ENCODE measurements around the gene HAX1.
A peak's percentile ranks its signal among the peaks of the same experiment; 100 is the strongest.
"Not testable (repeated sequence)": the region's sequence is repeated elsewhere in the genome, so short reads cannot be mapped to it uniquely, and the experiment has no call there.

The HAX1 gene

GRCh38 chr1:154272217-154272998, at the start of gene HAX1:
Gene HAX1, plus strand, starts transcription at chr1:154272629. Its CDS starts 95 bp downstream, at chr1:154272724.
- DNase-seq (ENCODE audit: low spot score): peak; percentile 99

- no peak for DNase-seq (ENCODE audit: low spot score)
Observed at GRCh38 chr1:154222918-154223317, 49.5 kb upstream of the HAX1 start.

- no peak for DNase-seq (ENCODE audit: low spot score)
Observed at GRCh38 chr1:154223621-154224020, 48.8 kb upstream of the HAX1 start.

GRCh38 chr1:154225370-154225769, 47.1 kb upstream of the HAX1 start:
- no peak for DNase-seq (ENCODE audit: low spot score)

- DNase-seq (ENCODE audit: low spot score): not testable (repeated sequence)
Observed at GRCh38 chr1:154231112-154231511, 41.3 kb upstream of the HAX1 start.

GRCh38 chr1:154233127-154233526, 39.3 kb upstream of the HAX1 start:
- not testable (repeated sequence) for DNase-seq (ENCODE audit: low spot score)

GRCh38 chr1:154236855-154237254, 35.6 kb upstream of the HAX1 start:
- no peak for DNase-seq (ENCODE audit: low spot score)

- no peak for DNase-seq (ENCODE audit: low spot score)
Observed at GRCh38 chr1:154237435-154237834, 35.0 kb upstream of the HAX1 start.

- DNase-seq (ENCODE audit: low spot score): no peak
Observed at GRCh38 chr1:154237880-154238506, 34.4 kb upstream of the HAX1 start.

- no peak for DNase-seq (ENCODE audit: low spot score)
Observed at GRCh38 chr1:154239491-154239890, 32.9 kb upstream of the HAX1 start.

- DNase-seq (ENCODE audit: low spot score): no peak
Observed at GRCh38 chr1:154240294-154240833, 32.1 kb upstream of the HAX1 start.

GRCh38 chr1:154241703-154242351, 30.6 kb upstream of the HAX1 start:
- DNase-seq (ENCODE audit: low spot score): no peak

GRCh38 chr1:154253671-154254070, 18.8 kb upstream of the HAX1 start:
- no peak for DNase-seq (ENCODE audit: low spot score)

- no peak for DNase-seq (ENCODE audit: low spot score)
Observed at GRCh38 chr1:154256686-154257085, 15.7 kb upstream of the HAX1 start.

- DNase-seq (ENCODE audit: low spot score): no peak
Observed at GRCh38 chr1:154258784-154259183, 13.6 kb upstream of the HAX1 start.

- no peak for DNase-seq (ENCODE audit: low spot score)
Observed at GRCh38 chr1:154260127-154260526, 12.3 kb upstream of the HAX1 start.

GRCh38 chr1:154263465-154264332, 8.7 kb upstream of the HAX1 start:
- peak; percentile 28 for DNase-seq (ENCODE audit: low spot score)

- DNase-seq (ENCODE audit: low spot score): no peak
Observed at GRCh38 chr1:154264454-154264853, 8.0 kb upstream of the HAX1 start.

- no peak for DNase-seq (ENCODE audit: low spot score)
Observed at GRCh38 chr1:154265586-154265985, 6.8 kb upstream of the HAX1 start.

GRCh38 chr1:154270833-154271232, 1.6 kb upstream of the HAX1 start:
- DNase-seq (ENCODE audit: low spot score): no peak

GRCh38 chr1:154272999-154273563, 652 bp downstream of the HAX1 start:
- DNase-seq (ENCODE audit: low spot score): no peak

- no peak for DNase-seq (ENCODE audit: low spot score)
Observed at GRCh38 chr1:154276797-154277196, 4.4 kb downstream of the HAX1 start.

Measured in COLO829 (cell line).